Lower leg skin (tissue), 3 donors: Measurements from ENCODE around the gene GUCA1A.

Experiments
- CTCF ChIP-seq, 3 donors: fragments of 450-650 bp; IDR thresholded peaks; one replicate each; pipeline ENCODE4 v1.5.1; 2016; ENCODE audit warnings: antibody characterized with exemption in 3 of 3, mild to moderate bottlenecking in 3 of 3, moderate library complexity in 2 of 3
- POLR2A ChIP-seq, 2 donors: fragments of 450-650 bp; IDR thresholded peaks; one replicate each; pipeline ENCODE4 v1.6.1; 2016 to 2017; ENCODE audit warnings: antibody characterized with exemption in 2 of 2, mild to moderate bottlenecking in 1 of 2, moderate library complexity in 1 of 2

- no peak for TF ChIP-seq CTCF (IDR thresholded peaks at IDR 0.05)
- no peak for TF ChIP-seq POLR2A (IDR thresholded peaks at IDR 0.05)
These were observed 26.2 kb downstream of the GUCA1A start for GRCh38 chr6:42199106-42199981.
